GM23248 (cell line): ENCODE data around the gene ABLIM2.

Source experiments
- EZH2 ChIP-seq: fragments of 200-600 bp; sonication (generic); IDR thresholded peaks from 2 replicates; pipeline ENCODE4 v1.6.1; 2018; ENCODE audit warnings: antibody characterized with exemption, mild to moderate bottlenecking; ENCODE audit not compliant: insufficient read depth, poor library complexity, severe bottlenecking
- EZH2phosphoT487 ChIP-seq: fragments of 200-600 bp; sonication (generic); IDR thresholded peaks from 2 replicates; pipeline ENCODE4 v1.6.1; 2018; ENCODE audit warnings: antibody characterized with exemption, moderate library complexity, mild to moderate bottlenecking, low read depth; ENCODE audit not compliant: insufficient read depth

GRCh38 chr4:8132947-8133705 is 25.5 kb downstream of the ABLIM2 start:
- TF ChIP-seq EZH2: no peak
- TF ChIP-seq EZH2phosphoT487: no peak
